ENCODE data around the gene ITPR3.

The ITPR3 gene

DNA sequence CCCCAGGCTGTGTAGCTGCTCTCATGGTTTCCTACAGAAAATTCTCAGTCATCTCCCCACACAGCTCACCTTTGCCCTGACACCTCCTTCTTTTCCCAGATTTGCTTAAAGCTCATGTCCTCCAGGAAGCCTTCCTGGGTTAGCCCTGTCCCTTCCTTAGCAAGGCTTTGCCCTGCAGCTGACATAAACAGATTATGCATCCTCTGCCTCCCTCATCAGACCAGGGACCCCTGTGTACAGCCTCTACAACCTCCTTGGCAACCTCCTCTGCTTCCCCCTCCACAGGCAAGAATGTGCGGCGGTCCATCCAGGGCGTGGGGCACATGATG, 50.6 kb downstream of the ITPR3 start:
- DNase-seq: no peak

DNA sequence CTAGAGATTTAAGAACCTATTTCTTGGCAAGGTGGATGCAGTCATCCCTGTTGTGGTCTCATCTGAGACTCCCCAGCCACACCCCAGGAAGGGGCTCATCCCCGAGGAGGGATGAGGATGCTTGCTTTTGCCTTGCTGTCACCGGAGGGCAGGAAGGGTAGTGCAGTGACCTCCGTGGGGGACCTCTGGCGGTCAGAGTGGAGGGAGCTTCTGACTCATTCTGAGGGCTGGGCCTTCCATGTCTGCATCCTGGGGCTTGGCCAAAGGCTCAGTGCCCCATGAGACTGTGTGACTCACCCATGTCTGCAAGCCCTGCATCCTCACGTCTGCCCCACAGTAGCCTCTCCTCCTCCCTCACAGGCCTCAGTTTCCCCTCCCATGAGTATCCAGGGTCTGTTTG, 51.7 kb downstream of the ITPR3 start:
- no peak for DNase-seq

DNA sequence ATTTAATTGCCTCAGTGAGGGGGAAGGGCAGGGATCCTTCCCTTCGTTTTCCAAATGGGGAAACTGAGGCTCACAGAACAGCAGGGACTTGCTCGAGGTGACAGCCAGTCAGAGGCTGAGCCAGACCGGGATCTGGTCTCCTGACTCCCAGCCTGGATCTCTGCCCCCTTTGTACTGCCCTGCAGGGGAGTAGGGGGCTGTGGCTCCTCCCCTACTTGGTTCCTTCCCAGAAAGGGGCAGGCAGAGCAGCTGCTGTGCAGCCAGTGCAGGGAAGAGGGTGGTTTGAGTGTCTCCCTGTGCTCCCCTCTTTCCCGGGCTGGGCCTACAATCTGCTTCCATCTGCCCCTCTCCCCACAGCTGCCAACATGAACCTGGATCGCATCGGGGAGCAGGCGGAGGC, 52.7 kb downstream of the ITPR3 start:
- DNase-seq: no peak

DNA sequence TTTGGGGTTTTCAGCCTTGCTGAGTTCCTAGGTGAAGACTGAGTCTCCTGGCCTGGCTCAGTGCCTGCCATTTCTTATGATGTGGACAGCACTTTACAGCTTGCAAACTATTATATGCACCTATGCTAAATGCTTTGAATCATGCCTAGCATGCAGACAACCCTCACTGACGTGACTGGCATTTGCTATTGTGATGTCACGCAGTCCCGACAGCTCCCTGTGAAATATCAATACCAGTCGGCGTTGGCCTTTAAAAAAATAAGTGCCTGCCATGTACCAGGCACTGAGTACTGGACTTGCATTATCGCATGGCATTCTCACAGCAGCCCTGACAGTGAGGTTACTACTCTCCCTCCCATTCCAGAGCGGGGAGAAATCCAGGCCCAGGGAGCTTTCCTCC, 54.8 kb downstream of the ITPR3 start:
- DNase-seq: no peak

DNA sequence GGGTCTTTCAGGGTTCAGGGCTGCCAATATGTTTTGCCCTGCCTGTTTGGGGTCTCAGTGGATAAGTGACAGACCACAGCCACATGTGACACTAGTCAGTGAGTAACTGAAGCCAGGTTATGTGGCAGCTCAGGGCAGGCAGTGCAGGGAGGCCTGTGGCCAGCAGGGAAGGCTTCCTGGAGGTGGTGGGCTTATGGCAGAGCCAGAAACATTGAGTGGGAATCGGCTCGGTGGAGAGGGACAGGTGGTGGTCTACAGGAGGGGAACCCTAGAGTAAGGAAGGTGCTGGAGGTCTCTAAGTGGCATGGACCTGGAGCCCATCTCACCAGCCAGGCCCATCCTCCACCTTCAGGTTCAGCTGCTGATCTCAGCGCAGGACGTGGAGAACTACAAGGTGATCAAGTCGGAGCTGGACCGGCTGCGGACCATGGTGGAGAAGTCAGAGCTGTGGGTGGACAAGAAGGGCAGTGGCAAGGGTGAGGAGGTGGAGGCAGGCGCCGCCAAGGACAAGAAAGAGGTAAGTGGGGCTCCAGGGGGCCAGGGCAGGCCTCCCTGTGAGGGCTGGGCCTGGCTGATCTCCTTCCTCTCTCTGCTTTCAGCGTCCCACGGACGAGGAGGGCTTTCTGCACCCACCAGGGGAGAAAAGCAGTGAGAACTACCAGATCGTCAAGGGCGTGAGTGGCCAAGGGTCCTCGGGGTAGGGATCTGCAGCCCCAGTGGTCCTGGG, 55.5 kb downstream of the ITPR3 start:
- no peak for DNase-seq

DNA sequence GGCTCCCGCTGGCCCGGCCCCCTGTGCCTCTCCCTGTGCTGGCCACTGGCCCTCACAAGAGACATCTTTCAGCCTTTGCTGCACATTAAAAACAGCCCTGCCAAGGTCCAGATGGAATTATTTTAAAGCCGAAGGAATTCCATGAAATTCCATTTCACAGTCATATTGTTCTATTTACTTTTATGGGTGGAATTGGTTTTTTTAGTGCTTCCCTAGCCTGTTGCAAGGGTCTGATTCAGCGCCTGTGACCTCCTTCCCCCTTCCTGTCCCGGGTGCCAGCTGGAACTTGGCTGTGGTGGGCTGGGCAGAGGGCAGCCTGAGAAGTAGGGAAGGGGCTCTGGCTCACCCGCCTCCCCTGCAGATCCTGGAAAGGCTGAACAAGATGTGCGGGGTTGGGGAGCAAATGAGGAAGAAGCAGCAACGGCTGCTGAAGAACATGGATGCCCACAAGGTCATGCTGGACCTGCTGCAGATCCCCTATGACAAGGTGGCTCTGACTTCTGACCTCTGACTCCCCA, 56.1 kb downstream of the ITPR3 start:
- DNase-seq: no peak

DNA sequence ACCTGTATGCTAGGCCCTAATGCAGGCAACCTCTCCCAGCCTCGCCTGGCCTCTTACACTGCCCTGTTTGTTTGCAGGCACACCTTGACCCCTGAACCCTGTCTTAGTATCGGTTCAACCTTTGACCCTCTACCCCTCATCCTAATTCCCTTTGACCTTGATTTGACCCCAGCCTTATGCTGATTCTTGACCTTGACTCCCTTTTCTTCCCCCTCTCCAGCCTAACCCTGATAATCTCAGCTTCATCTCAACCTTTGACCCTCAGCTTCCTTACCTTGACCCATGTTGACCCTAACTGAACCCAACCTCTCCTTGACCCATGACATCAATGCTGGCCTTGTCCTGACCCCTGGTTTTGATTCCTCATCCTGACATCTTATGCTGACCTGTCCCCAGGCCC, 56.6 kb downstream of the ITPR3 start:
- DNase-seq: no peak

DNA sequence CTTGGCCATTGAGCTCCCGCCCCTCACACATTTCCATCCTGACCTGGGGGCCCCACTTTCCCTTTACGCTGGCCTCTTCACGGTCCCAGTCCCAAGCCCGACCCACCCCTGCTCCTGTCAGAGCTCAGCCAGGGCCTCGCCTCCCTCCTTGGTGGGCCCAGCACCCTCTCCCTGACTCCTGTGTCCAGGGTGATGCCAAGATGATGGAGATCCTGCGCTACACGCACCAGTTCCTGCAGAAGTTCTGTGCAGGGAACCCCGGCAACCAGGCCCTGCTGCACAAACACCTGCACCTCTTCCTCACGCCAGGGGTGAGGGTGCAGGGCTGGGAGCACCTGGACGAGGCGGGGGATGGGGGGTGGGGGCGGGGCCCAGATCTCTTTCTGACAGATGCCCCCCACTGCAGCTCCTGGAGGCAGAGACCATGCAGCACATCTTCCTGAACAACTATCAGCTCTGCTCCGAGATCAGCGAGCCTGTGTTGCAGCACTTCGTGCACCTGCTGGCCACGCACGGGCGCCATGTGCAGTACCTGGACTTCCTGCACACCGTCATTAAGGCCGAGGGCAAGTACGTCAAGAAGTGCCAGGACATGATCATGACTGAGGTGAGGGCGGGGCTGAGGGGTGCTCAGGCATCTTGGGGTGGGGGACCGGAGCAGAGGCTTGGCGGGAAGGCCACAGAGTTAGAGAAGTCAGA, 57.3 kb downstream of the ITPR3 start:
- DNase-seq: no peak

DNA sequence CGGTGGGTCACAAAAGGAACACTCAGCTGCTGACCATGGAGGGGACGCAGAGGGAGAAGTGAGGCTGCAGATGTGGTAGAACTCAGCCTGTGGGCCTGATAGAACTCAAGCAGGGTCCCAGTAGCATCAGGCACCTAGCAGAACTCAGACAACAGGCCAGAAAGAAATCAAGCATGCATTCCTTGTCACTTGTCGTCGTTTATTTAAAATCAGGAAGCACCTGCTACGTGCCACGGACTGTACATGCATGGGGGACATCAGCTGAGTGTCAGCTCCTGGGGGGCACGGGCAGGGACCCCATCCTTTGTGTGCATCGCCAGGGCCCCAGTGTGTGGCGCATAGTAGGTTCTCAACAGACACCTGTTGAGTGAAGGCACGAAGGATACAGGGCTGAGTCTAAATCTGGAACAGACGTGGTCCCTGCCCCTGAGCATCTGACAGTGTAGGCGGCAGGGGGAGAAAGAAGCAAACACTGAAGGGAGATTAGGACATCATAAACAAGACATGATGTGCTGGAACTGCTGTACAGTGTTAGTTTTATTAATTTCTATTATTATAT, 57.9 kb downstream of the ITPR3 start:
- DNase-seq: no peak

DNA sequence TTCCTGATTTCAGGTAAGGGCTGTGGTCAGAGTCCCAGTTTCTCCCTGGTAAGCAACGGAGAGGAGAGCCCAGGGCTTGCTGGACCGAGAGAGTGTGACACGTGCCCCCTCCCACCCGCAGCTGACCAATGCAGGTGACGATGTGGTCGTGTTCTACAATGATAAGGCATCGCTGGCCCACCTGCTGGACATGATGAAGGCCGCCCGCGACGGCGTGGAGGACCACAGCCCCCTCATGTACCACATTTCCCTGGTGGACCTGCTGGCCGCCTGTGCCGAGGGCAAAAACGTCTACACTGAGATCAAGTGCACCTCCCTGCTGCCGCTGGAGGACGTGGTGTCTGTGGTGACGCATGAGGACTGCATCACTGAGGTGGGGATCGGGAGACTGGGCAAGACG, 58.6 kb downstream of the ITPR3 start:
- DNase-seq: no peak

DNA sequence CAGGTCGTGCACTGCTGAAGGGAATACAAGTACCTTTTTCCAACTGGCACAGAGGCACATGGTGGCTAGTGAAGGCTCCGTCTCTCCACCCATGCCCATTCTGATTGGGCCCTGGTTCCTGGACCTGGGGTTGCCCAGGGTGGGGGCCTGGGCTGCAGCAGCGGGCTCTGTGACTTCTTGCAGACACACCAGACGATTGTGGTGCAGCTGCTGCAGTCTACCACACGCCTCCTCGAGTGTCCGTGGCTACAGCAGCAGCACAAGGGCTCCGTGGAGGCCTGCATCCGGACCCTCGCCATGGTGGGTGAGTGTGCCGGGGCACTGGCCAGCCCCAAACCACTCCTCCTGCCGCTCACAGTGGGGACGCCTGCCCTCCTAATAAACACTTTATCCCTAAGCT, 61.2 kb downstream of the ITPR3 start:
- no peak for DNase-seq

DNA sequence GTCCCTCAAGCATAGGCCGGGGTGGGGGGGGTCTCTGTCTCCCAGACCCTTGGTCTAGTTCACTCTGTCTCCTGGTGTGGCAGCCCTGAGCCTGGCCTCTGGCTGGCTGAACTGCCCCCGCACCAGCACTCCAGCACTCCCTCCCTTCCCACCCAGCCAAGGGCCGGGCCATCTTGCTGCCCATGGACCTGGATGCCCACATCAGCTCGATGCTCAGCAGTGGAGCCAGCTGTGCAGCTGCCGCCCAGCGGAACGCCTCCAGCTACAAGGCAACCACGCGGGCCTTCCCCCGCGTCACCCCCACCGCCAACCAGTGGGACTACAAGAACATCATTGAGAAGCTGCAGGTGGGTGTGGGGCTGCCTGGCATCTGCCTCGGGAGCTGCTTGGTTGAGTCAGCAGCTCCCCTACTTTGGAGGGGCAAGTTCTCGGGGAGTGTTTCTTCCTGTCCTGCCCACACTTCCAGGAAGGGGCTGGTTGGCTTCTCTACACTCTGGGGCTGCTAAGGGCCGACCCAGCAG, 62.0 kb downstream of the ITPR3 start:
- DNase-seq: no peak

DNA sequence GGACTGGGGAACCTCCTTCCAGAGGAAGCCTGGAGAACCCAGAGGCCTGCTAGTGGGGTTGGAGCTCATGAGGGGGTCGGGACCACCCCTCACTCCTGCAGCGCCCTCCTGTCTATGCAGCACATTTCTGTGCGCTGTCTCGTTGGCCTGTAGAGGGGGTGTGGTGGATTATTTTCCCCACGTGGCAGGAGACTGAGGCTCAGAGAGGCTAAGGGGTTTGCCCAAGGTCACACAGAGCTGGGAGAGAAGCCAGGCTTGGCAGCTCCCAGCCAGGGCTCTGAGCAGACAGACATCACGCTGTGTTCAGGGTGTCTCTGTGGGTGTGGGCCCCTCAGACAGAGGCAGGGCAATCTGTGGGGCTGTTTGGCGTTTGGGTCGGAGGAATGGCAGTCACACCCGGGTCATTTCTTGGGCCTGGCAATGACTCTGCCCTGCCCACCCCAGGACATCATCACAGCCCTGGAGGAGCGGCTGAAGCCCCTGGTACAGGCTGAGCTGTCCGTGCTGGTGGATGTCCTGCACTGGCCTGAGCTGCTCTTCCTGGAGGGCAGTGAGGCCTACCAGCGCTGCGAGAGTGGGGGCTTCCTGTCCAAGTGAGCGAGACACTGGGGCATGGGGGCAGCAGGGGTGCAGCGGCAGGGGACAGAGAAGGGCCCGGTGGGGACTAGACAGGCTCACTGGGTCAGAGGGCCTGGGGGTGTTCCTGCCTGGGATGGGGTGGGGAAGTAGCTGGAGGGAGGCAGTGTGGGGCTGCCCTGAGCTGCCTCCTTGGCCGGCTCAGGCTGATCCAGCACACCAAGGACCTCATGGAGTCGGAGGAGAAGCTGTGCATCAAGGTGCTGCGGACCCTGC, 62.7 kb downstream of the ITPR3 start:
- DNase-seq: no peak

DNA sequence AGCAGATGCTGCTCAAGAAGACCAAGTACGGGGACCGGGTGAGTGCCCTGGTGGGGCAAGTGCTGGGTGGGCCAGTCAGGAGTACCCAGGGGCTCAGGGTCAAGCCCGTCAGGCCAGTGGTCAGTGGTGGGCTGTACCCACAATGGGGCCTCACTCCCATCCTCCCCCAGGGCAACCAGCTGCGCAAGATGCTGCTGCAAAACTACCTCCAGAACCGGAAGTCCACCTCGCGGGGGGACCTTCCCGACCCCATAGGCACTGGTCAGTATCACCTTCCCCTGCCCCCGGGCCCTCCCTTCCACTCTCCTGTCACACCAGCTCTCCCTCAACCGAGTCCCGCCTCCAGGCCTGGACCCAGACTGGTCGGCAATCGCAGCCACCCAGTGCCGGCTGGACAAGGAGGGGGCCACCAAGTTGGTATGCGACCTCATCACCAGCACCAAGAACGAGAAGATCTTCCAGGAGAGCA, 63.3 kb downstream of the ITPR3 start:
- no peak for DNase-seq

DNA sequence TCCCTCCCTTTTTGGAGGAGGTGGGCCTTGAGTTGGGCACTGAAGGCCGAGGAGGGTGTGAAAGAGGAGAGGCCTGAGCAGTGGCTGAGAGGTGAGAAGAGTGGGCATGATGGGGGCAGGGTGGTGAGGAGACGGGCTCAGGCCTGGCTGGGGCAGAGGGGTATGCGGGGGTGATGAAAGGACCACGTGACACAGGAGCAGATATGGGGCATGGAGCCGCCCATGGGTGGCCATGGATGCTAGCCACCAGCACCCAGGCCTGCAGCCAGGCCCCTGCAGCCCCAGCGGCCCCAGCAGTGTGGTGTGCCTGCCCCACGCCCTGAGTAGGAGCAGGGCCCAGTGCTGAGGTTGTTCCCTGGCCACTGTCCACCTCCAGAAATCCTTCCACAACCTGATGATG, 63.9 kb downstream of the ITPR3 start:
- DNase-seq: no peak

DNA sequence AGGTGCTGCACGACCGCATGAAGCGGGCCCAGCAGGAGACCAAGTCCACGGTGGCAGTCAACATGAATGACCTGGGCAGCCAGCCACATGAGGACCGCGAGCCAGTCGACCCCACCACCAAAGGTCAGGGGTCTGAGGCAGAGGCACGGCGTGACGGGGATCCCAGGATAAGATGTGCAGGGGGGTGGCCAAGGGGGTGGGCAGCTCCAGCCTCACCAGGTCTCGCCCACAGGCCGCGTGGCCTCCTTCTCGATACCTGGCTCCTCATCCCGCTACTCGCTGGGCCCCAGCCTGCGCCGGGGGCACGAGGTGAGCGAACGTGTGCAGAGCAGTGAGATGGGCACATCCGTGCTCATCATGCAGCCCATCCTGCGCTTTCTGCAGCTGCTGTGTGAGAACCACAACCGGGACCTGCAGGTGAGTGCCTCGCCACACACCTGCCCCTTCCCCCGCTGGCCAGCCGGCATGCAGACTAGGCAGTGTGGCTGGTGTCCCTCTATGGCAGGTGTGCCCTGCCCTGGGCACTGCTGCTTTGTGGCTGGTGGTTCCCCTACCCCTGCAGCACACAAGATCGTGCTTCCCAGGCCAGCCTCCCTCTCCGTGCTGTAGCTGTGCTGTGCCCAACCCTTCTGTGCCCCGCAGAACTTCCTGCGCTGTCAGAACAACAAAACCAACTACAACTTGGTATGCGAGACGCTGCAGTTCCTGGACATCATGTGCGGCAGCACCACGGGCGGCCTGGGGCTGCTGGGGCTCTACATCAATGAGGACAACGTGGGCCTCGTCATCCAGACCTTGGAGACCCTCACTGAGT, 64.5 kb downstream of the ITPR3 start:
- DNase-seq: no peak

DNA sequence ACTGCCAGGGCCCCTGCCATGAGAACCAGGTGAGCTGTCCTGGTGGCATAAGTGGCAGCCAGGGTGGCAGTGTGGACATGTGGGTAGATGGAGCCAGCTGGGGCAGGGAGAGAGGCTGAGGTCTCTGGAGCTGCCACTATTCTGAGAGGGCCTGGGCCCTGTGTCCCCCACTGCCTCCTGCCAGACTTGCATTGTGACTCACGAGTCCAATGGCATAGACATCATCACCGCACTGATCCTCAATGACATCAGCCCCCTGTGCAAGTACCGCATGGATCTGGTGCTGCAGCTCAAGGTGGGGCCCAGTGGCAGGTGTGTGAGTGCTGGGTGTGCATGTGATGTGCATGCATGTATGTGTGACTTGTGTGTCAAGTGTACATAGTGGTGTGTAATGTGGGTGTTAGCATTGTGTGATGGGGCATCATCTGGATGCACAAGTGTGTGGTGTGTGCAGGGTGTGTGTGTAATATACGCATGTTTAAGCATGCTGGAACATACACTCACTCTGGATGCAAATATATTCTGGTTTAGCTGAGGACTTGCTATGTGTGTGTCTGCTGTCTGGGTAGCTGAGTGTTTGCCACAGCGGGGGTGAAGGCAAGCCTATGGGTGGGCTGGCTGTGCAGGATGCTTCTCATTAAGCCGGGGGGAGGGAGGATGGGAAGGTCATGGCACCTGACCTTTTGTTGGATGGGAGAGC, 65.3 kb downstream of the ITPR3 start:
- no peak for DNase-seq

DNA sequence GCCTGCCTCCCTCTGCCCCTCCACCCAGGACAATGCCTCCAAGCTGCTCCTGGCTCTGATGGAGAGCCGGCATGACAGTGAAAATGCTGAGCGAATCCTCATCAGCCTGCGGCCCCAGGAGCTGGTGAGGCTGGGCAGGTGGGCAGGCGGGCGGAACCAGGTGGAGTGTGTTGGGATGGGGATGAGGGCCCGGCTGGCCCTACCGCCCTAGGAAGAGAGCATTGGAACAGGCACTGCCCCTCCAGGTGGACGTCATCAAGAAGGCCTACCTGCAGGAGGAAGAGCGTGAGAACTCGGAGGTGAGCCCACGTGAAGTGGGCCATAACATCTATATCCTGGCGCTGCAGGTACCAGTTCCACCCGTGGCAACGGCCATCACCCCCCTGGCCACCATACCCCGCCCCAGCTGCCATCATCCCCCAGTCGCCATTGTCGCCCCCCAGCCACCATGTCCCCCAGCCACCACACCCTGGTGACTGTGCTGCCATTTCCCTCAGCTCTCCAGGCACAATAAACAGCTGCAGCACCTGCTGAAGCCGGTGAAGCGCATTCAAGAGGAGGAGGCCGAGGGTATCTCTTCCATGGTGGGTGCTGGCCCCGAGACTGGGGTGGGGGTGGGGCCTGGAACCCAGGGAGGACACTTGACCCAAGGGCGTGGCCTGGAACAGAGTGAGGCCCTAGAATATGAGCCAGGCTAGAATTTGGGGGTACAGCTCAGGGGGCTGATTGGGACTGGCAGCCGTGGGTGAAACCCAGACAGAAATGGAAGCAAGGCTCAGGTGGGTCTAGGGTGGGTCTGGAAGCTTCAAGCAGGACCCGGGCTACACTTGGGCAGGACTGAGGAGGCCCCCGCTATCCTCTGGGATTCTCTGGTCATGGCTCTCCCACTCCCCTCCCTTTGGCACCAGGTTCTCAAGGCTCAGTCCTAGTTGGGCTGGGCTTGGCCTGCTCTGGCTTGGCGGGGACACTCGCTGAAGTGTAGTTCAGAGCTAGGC, 66.2 kb downstream of the ITPR3 start:
- DNase-seq: no peak

DNA sequence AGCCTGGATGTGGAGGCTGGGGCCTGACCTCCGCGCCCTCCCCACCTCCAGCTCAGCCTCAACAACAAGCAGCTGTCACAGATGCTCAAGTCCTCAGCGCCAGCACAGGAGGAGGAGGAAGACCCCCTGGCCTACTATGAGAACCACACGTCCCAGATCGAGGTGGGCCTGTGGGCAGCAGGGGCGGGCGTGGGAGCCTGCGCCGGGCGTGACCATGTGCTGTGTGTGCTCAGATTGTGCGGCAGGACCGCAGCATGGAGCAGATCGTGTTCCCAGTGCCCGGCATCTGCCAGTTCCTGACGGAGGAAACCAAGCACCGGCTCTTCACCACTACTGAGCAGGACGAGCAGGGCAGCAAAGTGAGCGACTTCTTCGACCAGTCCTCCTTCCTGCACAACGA, 66.9 kb downstream of the ITPR3 start:
- DNase-seq: no peak

DNA sequence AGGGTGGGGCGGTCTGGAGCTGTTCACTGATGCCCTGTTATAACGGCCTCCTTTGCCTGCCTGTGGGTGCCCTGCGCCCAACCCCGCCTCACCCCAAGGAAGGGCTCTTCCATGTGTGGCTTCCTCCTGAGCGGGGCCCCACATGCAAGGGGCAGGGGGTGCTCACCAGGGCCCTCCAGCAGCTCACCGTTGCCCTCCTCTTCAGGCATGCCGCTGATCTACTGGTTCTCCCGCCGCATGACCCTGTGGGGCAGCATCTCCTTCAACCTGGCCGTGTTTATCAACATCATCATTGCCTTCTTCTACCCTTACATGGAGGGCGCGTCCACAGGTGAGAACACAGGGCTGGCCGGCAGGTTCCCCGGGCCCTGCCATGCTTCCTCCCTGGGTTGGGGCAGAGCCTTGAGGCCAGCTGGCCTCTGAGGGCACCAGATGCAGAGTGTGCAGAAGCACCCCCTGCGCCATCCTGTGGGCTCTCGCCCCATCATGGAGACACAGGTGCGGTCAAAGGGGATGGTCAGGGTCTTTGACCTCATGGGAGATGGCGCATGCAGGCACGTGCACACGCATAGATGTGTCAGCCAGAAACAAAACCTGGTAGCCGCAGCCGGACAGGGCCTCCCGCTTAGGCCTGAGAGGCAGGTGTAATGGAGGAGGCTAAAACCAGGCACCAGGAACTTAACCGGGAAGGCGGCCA, 67.5 kb downstream of the ITPR3 start:
- no peak for DNase-seq

Measured in NCI-H2171 treated with DMSO at 0.1 percent for 48 hours (cell line).